GM21619 (cell line): Measurements from ENCODE around the gene CLEC16A.

Source experiments
- ATAC-seq: cut with Tn5 transposase; IDR thresholded peaks from one replicate; pipeline ENCODE4 v1.9.1; 2021; ENCODE audit not compliant: unreplicated experiment

CLEC16A gene

GRCh38 chr16:11133344-11133943 lies 189.1 kb downstream of the CLEC16A start:
- ATAC-seq, result no peak

GRCh38 chr16:11134722-11135463 lies 190.5 kb downstream of the CLEC16A start:
- no peak for ATAC-seq

GRCh38 chr16:11135464-11135973 lies 191.2 kb downstream of the CLEC16A start:
- ATAC-seq, result no peak

- no peak for ATAC-seq
Measured at GRCh38 chr16:11136600-11136999, 192.2 kb downstream of the CLEC16A start.

GRCh38 chr16:11138022-11138768 lies 193.8 kb downstream of the CLEC16A start:
- no peak for ATAC-seq

- ATAC-seq, result no peak
Measured at GRCh38 chr16:11138769-11139325, 194.5 kb downstream of the CLEC16A start.

- no peak for ATAC-seq
Measured at GRCh38 chr16:11139326-11140097, 195.1 kb downstream of the CLEC16A start.

GRCh38 chr16:11140098-11140375 lies 195.7 kb downstream of the CLEC16A start:
- ATAC-seq, result no peak

GRCh38 chr16:11140466-11140865 lies 196.1 kb downstream of the CLEC16A start:
- no peak for ATAC-seq

- ATAC-seq, result no peak
Measured at GRCh38 chr16:11140867-11141266, 196.5 kb downstream of the CLEC16A start.

- ATAC-seq, result no peak
Measured at GRCh38 chr16:11141409-11142260, 197.3 kb downstream of the CLEC16A start.

- no peak for ATAC-seq
Measured at GRCh38 chr16:11142261-11142630, 197.9 kb downstream of the CLEC16A start.

- no peak for ATAC-seq
Measured at GRCh38 chr16:11142951-11143350, 198.6 kb downstream of the CLEC16A start.

- no peak for ATAC-seq
Measured at GRCh38 chr16:11143372-11144035, 199.1 kb downstream of the CLEC16A start.

- ATAC-seq, result no peak
Measured at GRCh38 chr16:11144122-11144521, 199.8 kb downstream of the CLEC16A start.

GRCh38 chr16:11145173-11145818 lies 200.9 kb downstream of the CLEC16A start:
- no peak for ATAC-seq

GRCh38 chr16:11145819-11146211 lies 201.5 kb downstream of the CLEC16A start:
- ATAC-seq, result no peak

GRCh38 chr16:11147033-11147753 lies 202.8 kb downstream of the CLEC16A start:
- ATAC-seq, result no peak
